Neural cell (in vitro differentiated cells): ENCODE results near the gene SGCD. TPM values are rescaled to one million over a fixed set of nuclear protein-coding genes. Genes with fewer than 3 reads are reported as not detected.

Experiments
- H2AFZ ChIP-seq: fragments of 200-600, 300-800 bp; sonication (generic), shearing (Covaris generic); 2 replicates; pipeline ENCODE4 v1.6.0; 2014; ENCODE audit warnings: low read depth, mild to moderate bottlenecking, antibody characterized with exemption, low read length, moderate library complexity
- H3F3A ChIP-seq: fragments of 200-600 bp; shearing (Covaris generic); 2 replicates; pipeline ENCODE4 v1.6.1; 2016; ENCODE audit warnings: mild to moderate bottlenecking, moderate library complexity, mixed read lengths, antibody characterized with exemption, low read length; ENCODE audit not compliant: insufficient read depth, poor library complexity, severe bottlenecking
- H3K27ac ChIP-seq: fragments of 200-600, 300-800 bp; sonication (generic), shearing (Covaris generic); 2 replicates; pipeline ENCODE4 v1.5.1; 2014; ENCODE audit warnings: mild to moderate bottlenecking, low read length, moderate library complexity
- H3K27me3 ChIP-seq: fragments of 300-800, 200-600 bp; sonication (generic), shearing (Covaris generic); 2 replicates; pipeline ENCODE4 v1.6.0; 2014; ENCODE audit warnings: mild to moderate bottlenecking, low read depth, low read length, moderate library complexity; ENCODE audit not compliant: insufficient read depth
- H3K36me3 ChIP-seq: fragments of 300-800, 200-600 bp; sonication (generic), shearing (Covaris generic); 2 replicates; pipeline ENCODE4 v1.5.1; 2014; ENCODE audit warnings: mild to moderate bottlenecking, antibody characterized with exemption, low read length, moderate library complexity; ENCODE audit not compliant: insufficient read depth
- H3K4me2 ChIP-seq: fragments of 300-800, 200-600 bp; sonication (generic), shearing (Covaris generic); 2 replicates; pipeline ENCODE4 v1.6.0; 2014; ENCODE audit warnings: mild to moderate bottlenecking, low read length
- H3K4me3 ChIP-seq: fragments of 300-800, 200-600 bp; sonication (generic), shearing (Covaris generic); 2 replicates; pipeline ENCODE4 v1.5.1; 2014; ENCODE audit warnings: mild to moderate bottlenecking, low read length, moderate library complexity
- H3K79me2 ChIP-seq: fragments of 200-600 bp; shearing (Covaris generic); replicated peaks from 2 replicates; pipeline ENCODE4 v1.6.0; 2014; ENCODE audit warnings: mild to moderate bottlenecking, low read length, moderate library complexity; ENCODE audit not compliant: insufficient read depth
- H3K9ac ChIP-seq: fragments of 300-800, 200-600 bp; sonication (generic), shearing (Covaris generic); 2 replicates; pipeline ENCODE4 v1.6.1; 2016; ENCODE audit warnings: mild to moderate bottlenecking, low read length, mixed read lengths
- H3K9me2 ChIP-seq: fragments of 200-600 bp; shearing (Covaris generic); 2 replicates; pipeline ENCODE4 v1.6.1; 2016; ENCODE audit warnings: mild to moderate bottlenecking, low read length, mixed read lengths; ENCODE audit not compliant: insufficient read depth
- H3K9me3 ChIP-seq: fragments of 200-600, 300-800 bp; sonication (generic), shearing (Covaris generic); 2 replicates; pipeline ENCODE4 v1.6.1; 2016; ENCODE audit warnings: mild to moderate bottlenecking, mixed run types, low read length, moderate library complexity, mixed read lengths
- H4K20me1 ChIP-seq: fragments of 200-600 bp; shearing (Covaris generic); 2 replicates; pipeline ENCODE4 v1.6.1; 2016; ENCODE audit warnings: mild to moderate bottlenecking, mixed run types; ENCODE audit not compliant: insufficient read depth
- EP300 ChIP-seq: fragments of 450-650 bp; conservative IDR thresholded peaks from 2 replicates; pipeline ENCODE4 v1.6.1; 2014; ENCODE audit warnings: antibody characterized with exemption, mild to moderate bottlenecking, moderate library complexity; ENCODE audit not compliant: poor library complexity, severe bottlenecking
- EZH2 ChIP-seq: fragments of 200-600, 300-800 bp; shearing (Covaris generic), sonication (generic); IDR thresholded peaks from 2 replicates; pipeline ENCODE4 v1.6.1; 2014; ENCODE audit warnings: antibody characterized with exemption, low read length, borderline replicate concordance, mild to moderate bottlenecking; ENCODE audit not compliant: insufficient read depth, poor library complexity, severe bottlenecking
- MXI1 ChIP-seq: fragments of 450-650 bp; conservative IDR thresholded peaks from 2 replicates; pipeline ENCODE4 v1.6.1; 2014; ENCODE audit warnings: antibody characterized with exemption, mild to moderate bottlenecking; ENCODE audit not compliant: poor library complexity, severe bottlenecking
- POLR2AphosphoS5 ChIP-seq: IDR thresholded peaks from 2 replicates; pipeline ENCODE4 v1.6.1; 2012
- RAD21 ChIP-seq: fragments of 450-650 bp; conservative IDR thresholded peaks from 2 replicates; pipeline ENCODE4 v1.6.1; 2014; ENCODE audit warnings: antibody characterized with exemption, mild to moderate bottlenecking, moderate library complexity
- REST ChIP-seq: IDR thresholded peaks from 2 replicates; pipeline ENCODE4 v1.6.1; 2012; ENCODE audit warnings: borderline replicate concordance
- SMC3 ChIP-seq: fragments of 450-650 bp; conservative IDR thresholded peaks from 2 replicates; pipeline ENCODE4 v1.6.1; 2014; ENCODE audit warnings: antibody characterized with exemption, mild to moderate bottlenecking, moderate library complexity; ENCODE audit not compliant: poor library complexity
- TAF1 ChIP-seq: IDR thresholded peaks from 2 replicates; pipeline ENCODE4 v1.6.1; 2012; ENCODE audit warnings: low read depth
- polyA plus RNA-seq: library from polyadenylated mRNA; depleted of rRNA; stranded (reverse); fragments of >200 nt; gene quantifications from 2 replicates; pipeline ENCODE4 v1.2.3, GENCODE V29; 2014
- TF ChIP-seq, protein P1 (sequence below): fragments of 450-650 bp; IDR thresholded peaks from 2 replicates; pipeline ENCODE4 v1.5.1; 2014; ENCODE audit warnings: antibody characterized with exemption, mild to moderate bottlenecking, moderate library complexity; ENCODE audit not compliant: poor library complexity, severe bottlenecking

Gene SGCD
- polyA plus RNA-seq, 1 donor from 2014 or later = 3.4 TPM

GRCh38 chr5:156475182-156476157 is 148.5 kb downstream of the SGCD start:
- H3K4me3 ChIP-seq = no peak overlapping the region
- TF ChIP-seq SMC3 = no peak
- no peak for TF ChIP-seq TAF1
- TF ChIP-seq, protein P1, sequence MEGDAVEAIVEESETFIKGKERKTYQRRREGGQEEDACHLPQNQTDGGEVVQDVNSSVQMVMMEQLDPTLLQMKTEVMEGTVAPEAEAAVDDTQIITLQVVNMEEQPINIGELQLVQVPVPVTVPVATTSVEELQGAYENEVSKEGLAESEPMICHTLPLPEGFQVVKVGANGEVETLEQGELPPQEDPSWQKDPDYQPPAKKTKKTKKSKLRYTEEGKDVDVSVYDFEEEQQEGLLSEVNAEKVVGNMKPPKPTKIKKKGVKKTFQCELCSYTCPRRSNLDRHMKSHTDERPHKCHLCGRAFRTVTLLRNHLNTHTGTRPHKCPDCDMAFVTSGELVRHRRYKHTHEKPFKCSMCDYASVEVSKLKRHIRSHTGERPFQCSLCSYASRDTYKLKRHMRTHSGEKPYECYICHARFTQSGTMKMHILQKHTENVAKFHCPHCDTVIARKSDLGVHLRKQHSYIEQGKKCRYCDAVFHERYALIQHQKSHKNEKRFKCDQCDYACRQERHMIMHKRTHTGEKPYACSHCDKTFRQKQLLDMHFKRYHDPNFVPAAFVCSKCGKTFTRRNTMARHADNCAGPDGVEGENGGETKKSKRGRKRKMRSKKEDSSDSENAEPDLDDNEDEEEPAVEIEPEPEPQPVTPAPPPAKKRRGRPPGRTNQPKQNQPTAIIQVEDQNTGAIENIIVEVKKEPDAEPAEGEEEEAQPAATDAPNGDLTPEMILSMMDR = no peak
- no peak for TF ChIP-seq RAD21
- no peak for TF ChIP-seq EZH2
- no peak for TF ChIP-seq EP300
- no peak for TF ChIP-seq POLR2AphosphoS5
- no peak for TF ChIP-seq MXI1
- TF ChIP-seq REST = no peak

DNA sequence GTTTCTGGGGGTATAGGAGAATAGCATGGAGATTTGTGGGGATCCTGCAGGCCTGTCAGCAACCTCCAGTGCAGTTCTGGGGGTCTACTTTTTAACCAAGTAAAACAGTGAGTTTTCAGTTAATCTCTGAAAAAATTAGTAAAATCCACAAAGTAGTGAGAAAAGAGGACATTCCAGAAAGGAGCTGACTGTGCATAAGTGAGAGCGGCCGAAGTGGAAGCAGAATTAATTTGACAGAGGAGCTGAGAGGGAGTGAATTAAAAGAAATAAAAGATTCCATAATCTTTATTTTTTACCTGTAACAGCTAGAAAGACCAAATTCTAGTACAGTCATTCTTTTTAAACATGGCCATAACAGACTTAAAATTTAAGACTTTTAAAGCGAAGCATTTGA is 149.2 kb downstream of the SGCD start:
- Histone ChIP-seq H3K27ac (peak overlapping the region; percentile 17), H3F3A (no peaks in the 10 kb centered on the region), H2AFZ (no peak overlapping the region), H3K9me2 (no peaks in the 10 kb centered on the region), H3K9ac (no peak overlapping the region), H3K79me2 (no peaks in the 10 kb centered on the region), H3K9me3 (no peaks in the 10 kb centered on the region), H3K4me3 (no peak overlapping the region), H4K20me1 (no peaks in the 10 kb centered on the region), H3K27me3 (no peaks in the 10 kb centered on the region), H3K36me3 (no peaks in the 10 kb centered on the region), H3K4me2 (no peak overlapping the region)
- TF ChIP-seq POLR2AphosphoS5 = no peak
- no peak for TF ChIP-seq TAF1
- TF ChIP-seq REST = no peak
- TF ChIP-seq MXI1 = no peak
- TF ChIP-seq, protein P1 = no peak
- TF ChIP-seq RAD21 = no peak
- TF ChIP-seq EP300 = no peak

More at GRCh38 chr5:156475182-156476157, 148.5 kb downstream of the SGCD start:
- H3K27me3 ChIP-seq = no peaks in the 10 kb centered on the region
- no peaks in the 10 kb centered on the region for H3K9me2 ChIP-seq
- no peak overlapping the region for H3K4me2 ChIP-seq
- H3K27ac ChIP-seq = peak overlapping the region; percentile 17
- no peak overlapping the region for H2AFZ ChIP-seq
- no peaks in the 10 kb centered on the region for H3K9me3 ChIP-seq
- H3K36me3 ChIP-seq = no peaks in the 10 kb centered on the region
- H3K79me2 ChIP-seq = no peaks in the 10 kb centered on the region
- no peak overlapping the region for H3K9ac ChIP-seq
- H4K20me1 ChIP-seq = no peaks in the 10 kb centered on the region
- H3F3A ChIP-seq = no peaks in the 10 kb centered on the region
